ENCODE results near the gene PEMT. TPM values are rescaled to one million over a fixed set of nuclear protein-coding genes. Genes with fewer than 3 reads are reported as not detected.

PEMT gene
- total RNA-seq, 2 experiments from 2014 or later: 11.4 to 12.0 TPM

DNA sequence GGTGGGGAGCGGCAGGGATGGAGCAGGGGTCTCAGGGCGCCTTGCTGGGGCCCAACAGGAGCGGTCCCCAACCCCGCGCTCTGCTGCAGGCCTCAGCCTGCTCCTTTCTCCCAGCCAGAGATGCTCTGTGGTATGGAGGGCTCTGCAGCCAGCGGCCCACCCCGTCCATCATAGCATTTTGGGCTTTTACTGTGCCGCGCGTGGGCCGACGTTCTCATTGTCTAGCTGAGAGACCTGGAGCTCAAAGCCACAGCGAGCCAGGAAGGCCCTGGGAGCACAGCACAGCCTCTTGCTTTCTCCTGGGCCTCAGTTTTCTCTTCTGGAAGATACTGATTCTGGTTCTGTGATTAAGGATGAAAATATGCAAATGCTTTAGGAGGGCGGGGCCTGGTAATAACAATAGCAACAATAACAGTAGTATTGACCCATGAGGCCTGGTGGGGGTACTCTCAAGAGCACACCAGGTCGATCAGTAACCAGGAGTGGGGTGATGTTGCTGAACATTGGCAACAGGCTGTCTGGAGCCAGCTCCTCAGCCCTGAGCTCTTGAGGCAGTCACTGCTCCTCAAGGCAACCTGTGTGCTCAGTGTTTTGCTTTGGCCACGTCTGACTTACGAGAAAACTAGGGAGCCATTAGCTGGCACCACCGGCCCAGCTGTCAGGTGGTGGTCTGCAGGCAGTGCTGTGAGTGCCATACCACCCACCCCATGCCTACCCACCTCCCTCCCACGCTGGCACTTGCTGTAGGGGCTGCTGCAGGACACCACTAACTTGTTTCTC, 94.3 kb downstream of the PEMT start:
- DNase-seq (no peak), ATAC-seq (ENCODE audit: poor library complexity) (no peak)
- H3K36me3 ChIP-seq (ENCODE audit: insufficient read depth, low read length): peaks cover 2% of the 10 kb centered on the region
- ChIA-PET CTCF (interaction anchor here (0.5 to 2.3 kb wide), 26 partner anchors 10 to 780 kb away, joined by 3 to 28 read pairs (median 4); partner anchors contain the start of genes MED9 and PEMT), POLR2A (interaction anchor here (0.7 to 1.6 kb wide), 5 partner anchors 16 to 339 kb away, joined by 3 to 5 read pairs (median 3); partner anchors contain the start of gene PEMT)
- Mint-ChIP-seq H3K4me3 (peak overlapping the region; percentile 70), H3K4me1 (ENCODE audit: low read depth) (peaks cover 7% of the 10 kb centered on the region), H3K27ac (no peak overlapping the region), H3K9me3 (no peaks in the 10 kb centered on the region), H3K36me3 (ENCODE audit: low read depth) (no peaks in the 10 kb centered on the region), H3K27me3 (peaks cover 14% of the 10 kb centered on the region)
- H3K4me1 ChIP-seq (ENCODE audit: insufficient read depth, low read length): peaks cover 24% of the 10 kb centered on the region
- TF ChIP-seq, protein P1, sequence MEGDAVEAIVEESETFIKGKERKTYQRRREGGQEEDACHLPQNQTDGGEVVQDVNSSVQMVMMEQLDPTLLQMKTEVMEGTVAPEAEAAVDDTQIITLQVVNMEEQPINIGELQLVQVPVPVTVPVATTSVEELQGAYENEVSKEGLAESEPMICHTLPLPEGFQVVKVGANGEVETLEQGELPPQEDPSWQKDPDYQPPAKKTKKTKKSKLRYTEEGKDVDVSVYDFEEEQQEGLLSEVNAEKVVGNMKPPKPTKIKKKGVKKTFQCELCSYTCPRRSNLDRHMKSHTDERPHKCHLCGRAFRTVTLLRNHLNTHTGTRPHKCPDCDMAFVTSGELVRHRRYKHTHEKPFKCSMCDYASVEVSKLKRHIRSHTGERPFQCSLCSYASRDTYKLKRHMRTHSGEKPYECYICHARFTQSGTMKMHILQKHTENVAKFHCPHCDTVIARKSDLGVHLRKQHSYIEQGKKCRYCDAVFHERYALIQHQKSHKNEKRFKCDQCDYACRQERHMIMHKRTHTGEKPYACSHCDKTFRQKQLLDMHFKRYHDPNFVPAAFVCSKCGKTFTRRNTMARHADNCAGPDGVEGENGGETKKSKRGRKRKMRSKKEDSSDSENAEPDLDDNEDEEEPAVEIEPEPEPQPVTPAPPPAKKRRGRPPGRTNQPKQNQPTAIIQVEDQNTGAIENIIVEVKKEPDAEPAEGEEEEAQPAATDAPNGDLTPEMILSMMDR (IDR thresholded peaks at IDR 0.05): peak; percentile 31
- intact Hi-C loops (cut with DNase I, micrococcal nuclease): loop anchor here (1.0 to 2.0 kb wide), 2 partner anchors 144 to 422 kb away; no protein-coding TSS in a partner anchor
- H3K27ac ChIP-seq (ENCODE audit: low read depth in 1 of 2, low read length in 2 of 2): no peak overlapping the region
- H3K4me3 ChIP-seq (ENCODE audit: low read length): peak overlapping the region; percentile 19
- H3K9me3 ChIP-seq (ENCODE audit: control insufficient read depth in 1 of 2, insufficient read depth in 1 of 2, low read length in 2 of 2): peaks cover 0 to 3% of the 10 kb centered on the region in 2 experiments
- peaks cover 8 to 11% of the 10 kb centered on the region in 2 experiments for H3K27me3 ChIP-seq (ENCODE audit: control insufficient read depth in 1 of 2, insufficient read depth in 2 of 2, low read length in 2 of 2)

DNA sequence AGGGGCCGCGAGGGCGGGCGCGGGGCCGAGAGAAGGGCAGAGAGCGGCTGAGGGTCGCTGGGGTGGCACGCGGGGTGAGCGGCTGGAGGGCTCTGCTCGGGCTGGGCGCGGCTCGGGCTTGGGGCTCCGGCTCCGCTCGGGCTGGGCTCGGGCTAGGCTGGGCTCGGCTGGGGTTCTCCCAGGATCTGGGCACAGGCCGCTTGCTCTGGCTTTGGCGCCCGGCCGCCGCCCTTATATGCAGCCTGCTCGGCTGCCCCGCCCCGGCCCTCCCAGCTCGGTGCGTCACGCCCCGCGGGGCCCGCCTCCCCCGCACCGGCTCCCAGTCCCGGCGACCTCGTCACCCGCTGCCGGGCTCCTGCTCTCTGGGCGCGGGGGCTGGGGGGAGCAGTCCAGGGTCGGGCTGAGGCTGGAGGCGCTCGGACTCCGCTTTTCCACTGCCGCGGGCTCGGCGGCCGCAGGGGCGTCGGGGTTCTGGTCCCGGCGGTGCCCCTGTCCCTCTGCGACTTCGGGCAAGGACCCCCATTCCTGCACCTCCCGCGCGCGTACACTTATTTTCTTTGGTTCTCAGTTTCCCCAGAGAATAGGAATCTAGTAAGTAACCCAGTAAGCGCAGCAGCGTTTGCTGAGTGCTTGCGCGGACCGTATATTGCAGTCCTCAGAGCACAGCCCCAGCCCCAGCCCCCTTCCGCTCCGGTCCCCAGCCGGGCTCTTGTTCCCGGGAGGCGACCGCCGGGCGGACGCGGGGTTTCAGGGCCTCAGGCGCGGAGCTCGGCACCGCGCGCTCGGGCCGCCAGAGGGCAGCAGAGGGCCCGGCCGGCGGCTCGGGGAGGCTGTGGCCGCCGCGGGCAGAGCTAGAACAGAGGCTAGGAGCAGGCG, 95.1 kb downstream of the PEMT start, which contains the start of gene RASD1:
TSS of gene RASD1 (minus strand) at position 207 of the 876 bp plus-strand sequence. CDS start 214 bp downstream, outside the sequence.
- Histone ChIP-seq H3K27ac (ENCODE audit: low read depth in 1 of 2, low read length in 2 of 2) (no peak within 1 kb of the TSS), H3K4me1 (ENCODE audit: insufficient read depth, low read length) (peaks cover 24% of the 10 kb centered on the region), H3K27me3 (ENCODE audit: control insufficient read depth in 1 of 2, insufficient read depth in 2 of 2, low read length in 2 of 2) (peaks cover 8 to 11% of the 10 kb centered on the region in 2 experiments), H3K9me3 (ENCODE audit: control insufficient read depth in 1 of 2, insufficient read depth in 1 of 2, low read length in 2 of 2) (peaks cover 0 to 3% of the 10 kb centered on the region in 2 experiments), H3K4me3 (ENCODE audit: low read length) (peak within 1 kb of the TSS; percentile 65), H3K36me3 (ENCODE audit: insufficient read depth, low read length) (peaks cover 7% of the 10 kb centered on the region)
- Mint-ChIP-seq H3K9me3 (no peaks in the 10 kb centered on the region), H3K4me1 (ENCODE audit: low read depth) (peaks cover 7% of the 10 kb centered on the region), H3K36me3 (ENCODE audit: low read depth) (no peaks in the 10 kb centered on the region), H3K27ac (no peak within 1 kb of the TSS), H3K4me3 (peak within 1 kb of the TSS; percentile 82), H3K27me3 (peaks cover 10% of the 10 kb centered on the region)
- DNase-seq: peak; percentile 56 to 90 (median 72)
- peak; percentile 85 for ATAC-seq (ENCODE audit: poor library complexity)
- intact Hi-C loops (cut with DNase I, micrococcal nuclease): loop anchor here (1.0 to 2.0 kb wide), 5 partner anchors 20 to 422 kb away; partner anchors contain the start of gene MED9 (in 1 of the 2)
- TF ChIP-seq, protein P1 (IDR thresholded peaks at IDR 0.05): peak; percentile 92
- ChIA-PET CTCF (interaction anchor here (0.5 to 2.3 kb wide), 26 partner anchors 10 to 780 kb away, joined by 3 to 28 read pairs (median 4); partner anchors contain the start of genes MED9 and PEMT), POLR2A (interaction anchor here (0.6 to 1.6 kb wide), 7 partner anchors 16 to 340 kb away, joined by 3 to 5 read pairs (median 3); partner anchors contain the start of gene PEMT)

Measured in CD4-positive, alpha-beta T cell (primary cell).